Measurements from ENCODE around the gene VASN. TPM values are rescaled to one million over a fixed set of nuclear protein-coding genes. Genes with fewer than 3 reads are reported as not detected.

Gene VASN
- total RNA-seq, 2 experiments from 2014 or later, result not detected

GRCh38 chr16:4428500-4428899 lies 56.9 kb downstream of the VASN start:
- DNase-seq (no peak), ATAC-seq (no peak)
- Mint-ChIP-seq H3K9me3 (no peaks in the 10 kb centered on the region), H3K36me3 (ENCODE audit: low read depth) (peaks cover 38% of the 10 kb centered on the region), H3K4me3 (peak overlapping the region; percentile 27), H3K27ac (peak overlapping the region; percentile 31), H3K27me3 (no peaks in the 10 kb centered on the region), H3K4me1 (ENCODE audit: low read depth) (peaks cover 40% of the 10 kb centered on the region)
- no peak for TF ChIP-seq CTCF (IDR thresholded peaks at IDR 0.05)
- intact Hi-C loops (cut with micrococcal nuclease), result loop anchor here (5.0 kb wide), 1 partner anchor 49 kb away; the partner anchor contains the start of gene HMOX2
- POLR2A ChIA-PET, result interaction anchor here (0.5 to 1.8 kb wide), 6 partner anchors 12 to 64 kb away, joined by 3 to 7 read pairs (median 3); no protein-coding TSS in a partner anchor
- CTCF ChIA-PET, result interaction anchor here (1.1 kb wide), 1 partner anchor 31 kb away, joined by 3 read pairs; no protein-coding TSS in a partner anchor

GRCh38 chr16:4431023-4431422 lies 59.4 kb downstream of the VASN start:
- Mint-ChIP-seq H3K4me1 (ENCODE audit: low read depth) (peaks cover 44% of the 10 kb centered on the region), H3K36me3 (ENCODE audit: low read depth) (peaks cover 53% of the 10 kb centered on the region), H3K4me3 (no peak overlapping the region), H3K27ac (peak overlapping the region; percentile 36), H3K27me3 (no peaks in the 10 kb centered on the region), H3K9me3 (no peaks in the 10 kb centered on the region)
- ChIA-PET CTCF (no interaction called here), POLR2A (no interaction called here)
- intact Hi-C loops (cut with micrococcal nuclease), result no loop called here
- DNase-seq (no peak), ATAC-seq (no peak)
- no peak for TF ChIP-seq CTCF (IDR thresholded peaks at IDR 0.05)

Other genes starting within 250 kb of the VASN start
- not detected for gene SRL, start 129.8 kb upstream of the VASN start, total RNA-seq
- gene TFAP4, start 98.8 kb upstream of the VASN start, total RNA-seq, result 10 to 100 TPM; 34.6 to 36.6 TPM
- gene GLIS2, start 55.8 kb upstream of the VASN start, total RNA-seq, result under 1 TPM; 0.49 to 0.77 TPM
- 10 to 100 TPM; 65.9 to 70.1 TPM for gene PAM16, start 20.5 kb upstream of the VASN start, total RNA-seq
- 10 to 100 TPM; 73.3 to 76.6 TPM for gene CORO7, start 44.7 kb downstream of the VASN start, total RNA-seq
- 100 to 1,000 TPM in 1 of 2 experiments, 10 to 100 TPM in 1; 86.8 to 101 TPM for gene DNAJA3, start 54.0 kb downstream of the VASN start, total RNA-seq
- 10 to 100 TPM; 45.3 to 53.6 TPM for gene NMRAL1, start 102.8 kb downstream of the VASN start, total RNA-seq
- gene HMOX2, start 104.5 kb downstream of the VASN start, total RNA-seq, result 10 to 100 TPM; 64.7 to 65.4 TPM
- 10 to 100 TPM; 31.9 to 32.2 TPM for gene CDIP1, start 166.9 kb downstream of the VASN start, total RNA-seq
- under 1 TPM; 0.16 to 0.32 TPM for gene C16orf96, start 184.5 kb downstream of the VASN start, total RNA-seq
- gene UBALD1, start 243.0 kb downstream of the VASN start, total RNA-seq, result 10 to 100 TPM; 12.2 to 13.4 TPM

Measured in activated CD8-positive, alpha-beta T cell treated with anti-CD3 and anti-CD28 coated beads for 36 hours (primary cell).